ENCODE measurements around the gene PTPA.
A peak's percentile ranks its signal among the peaks of the same experiment; 100 is the strongest.

Gene PTPA

GRCh38 chr9:129110740-129111527, at the start of gene PTPA, which contains the start of gene CRAT:
Gene PTPA, plus strand, starts transcription at chr9:129111415. Its CDS starts 186 bp downstream, at chr9:129111601.
Gene CRAT, minus strand, starts transcription at chr9:129110793. Its CDS starts 284 bp downstream, at chr9:129110509.
- peak; percentile 95 for DNase-seq

- DNase-seq: no peak
These were observed 48.2 kb upstream of the PTPA start for GRCh38 chr9:129063061-129063460.

GRCh38 chr9:129064499-129064908, 46.7 kb upstream of the PTPA start:
- DNase-seq: no peak

DNA sequence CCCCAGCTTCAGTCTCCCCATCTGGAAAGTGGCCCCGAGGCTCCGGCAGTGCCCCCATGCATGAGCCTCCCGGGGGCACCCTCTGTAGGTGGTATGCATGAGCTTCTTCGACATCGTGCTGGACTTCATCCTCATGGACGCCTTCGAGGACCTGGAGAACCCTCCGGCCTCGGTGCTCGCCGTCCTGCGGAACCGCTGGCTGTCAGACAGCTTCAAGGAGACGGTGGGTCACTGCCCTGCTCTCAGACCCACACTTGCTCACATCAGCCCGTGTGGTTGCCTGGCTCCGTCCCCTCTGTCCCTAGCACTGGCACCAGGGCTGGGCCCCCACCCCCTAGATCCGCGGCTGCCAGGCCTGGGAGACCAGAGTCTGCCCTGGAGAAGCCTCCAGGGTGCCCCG, 43.1 kb upstream of the PTPA start:
- DNase-seq: no peak

DNA sequence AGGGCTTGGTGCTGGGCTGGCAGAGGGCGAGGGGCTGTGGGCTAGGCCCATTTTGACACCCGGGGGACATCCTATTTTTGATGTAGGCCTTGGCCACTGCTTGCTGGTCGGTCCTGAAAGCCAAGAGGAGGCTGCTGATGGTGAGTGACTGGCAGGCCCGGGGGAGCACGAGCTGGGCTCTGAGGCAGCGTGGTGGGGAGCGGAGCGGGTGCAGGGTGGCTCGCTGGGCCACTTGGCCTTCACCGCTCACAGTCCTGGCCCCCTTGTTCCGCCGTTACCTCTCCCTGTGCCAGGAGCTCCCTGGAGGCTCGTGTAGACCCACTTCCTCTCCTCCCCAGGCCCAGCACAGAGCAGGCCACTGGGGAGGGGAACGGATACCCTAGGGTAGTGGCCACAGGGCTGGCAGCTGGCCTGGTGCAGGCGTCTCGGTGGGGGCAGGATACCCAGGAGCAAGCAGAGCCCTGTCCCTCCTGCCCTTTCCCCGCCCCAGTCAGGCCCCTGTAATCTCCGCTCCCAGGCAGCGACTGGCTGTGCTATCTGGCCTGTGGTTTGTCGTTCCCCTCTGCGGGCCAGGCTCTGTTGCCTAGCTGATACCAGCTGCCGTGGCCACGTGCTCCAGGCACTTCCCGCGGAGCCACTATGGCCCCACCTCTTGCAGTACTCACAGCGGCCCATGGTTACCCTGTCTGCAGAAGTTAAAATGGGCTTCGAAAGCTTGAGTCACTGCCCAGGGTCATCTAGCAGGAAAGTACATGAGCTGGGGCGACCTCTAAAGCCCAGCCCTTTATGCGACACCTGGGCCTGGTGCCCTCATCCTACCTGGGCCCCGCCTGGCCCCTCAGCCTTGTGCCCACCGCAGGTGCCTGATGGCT, 42.0 kb upstream of the PTPA start:
- no peak for DNase-seq

DNA sequence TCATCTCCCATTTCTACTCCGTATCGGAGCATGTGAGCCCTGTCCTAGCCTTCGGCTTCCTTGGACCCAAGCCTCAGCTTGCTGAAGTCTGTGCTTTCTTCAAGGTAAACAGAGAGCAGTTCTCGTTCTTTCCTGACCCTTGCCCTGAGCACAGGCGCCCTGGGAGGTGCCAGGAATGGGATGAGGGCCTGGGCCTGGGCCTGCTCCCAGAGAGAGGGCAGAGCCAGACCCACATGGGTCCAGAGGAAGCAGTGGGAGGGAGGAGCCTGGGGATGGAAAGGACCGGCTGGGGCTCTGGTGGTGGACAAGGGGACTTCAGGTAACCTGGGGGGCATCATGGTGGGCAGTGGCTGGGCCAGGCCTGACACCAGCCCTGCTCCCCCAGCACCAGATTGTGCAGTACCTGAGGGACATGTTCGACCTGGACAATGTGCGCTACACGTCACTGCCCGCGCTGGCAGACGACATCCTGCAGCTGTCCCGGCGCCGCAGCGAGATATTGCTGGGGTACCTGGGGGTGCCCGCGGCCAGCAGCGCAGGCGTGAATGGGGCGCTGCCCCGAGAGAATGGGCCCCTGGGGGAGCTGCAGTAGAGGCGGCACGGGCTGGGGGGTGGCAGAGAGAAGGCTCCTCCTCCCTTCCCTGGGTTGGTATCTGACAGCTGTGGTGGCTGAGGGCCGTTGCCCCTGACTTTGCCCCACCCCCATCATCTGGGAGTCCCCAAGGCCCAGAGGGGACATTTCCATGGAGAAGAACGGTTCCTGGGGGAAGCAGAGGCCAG, 41.2 kb upstream of the PTPA start:
- no peak for DNase-seq

DNA sequence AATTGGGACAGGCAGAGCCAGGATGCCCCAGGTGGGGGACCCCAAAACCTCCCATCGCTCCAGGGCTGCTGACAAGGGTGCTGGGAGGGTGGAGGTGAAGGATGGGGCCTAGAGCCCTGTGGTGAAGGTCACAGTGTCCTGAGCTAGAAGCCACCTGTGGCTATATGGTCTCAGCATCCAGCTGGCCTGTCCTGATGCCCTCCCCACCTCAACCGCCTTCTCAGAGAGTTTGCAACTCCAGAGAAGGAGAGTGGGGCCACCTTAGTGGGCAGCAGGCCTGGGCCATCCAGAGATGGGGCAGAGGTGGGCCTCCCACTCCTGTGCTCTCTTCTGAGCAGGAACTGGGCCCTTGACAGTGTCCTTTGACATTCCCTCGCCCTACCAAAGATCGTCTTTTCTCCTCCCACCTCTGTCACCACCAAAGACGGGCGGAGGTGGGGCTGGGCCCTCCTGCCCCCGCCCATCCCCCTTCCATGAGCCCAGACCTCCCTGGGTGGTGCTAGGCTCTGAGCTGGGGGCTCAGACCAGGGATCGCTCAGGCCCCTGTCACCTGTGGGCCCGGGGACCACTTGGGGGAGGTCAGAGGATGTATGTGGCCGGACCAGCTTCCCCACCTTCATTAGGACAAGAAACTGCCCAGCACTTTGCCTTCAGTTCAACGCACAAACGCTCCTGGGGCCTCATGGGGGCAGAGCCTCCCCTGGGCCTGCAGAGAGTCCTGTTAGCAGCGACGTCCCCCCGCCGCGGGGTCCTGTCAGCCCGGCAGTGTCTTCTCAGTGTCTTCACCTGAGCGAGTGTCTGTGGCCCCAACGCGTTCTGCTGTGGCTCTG, 40.3 kb upstream of the PTPA start:
- no peak for DNase-seq

DNA sequence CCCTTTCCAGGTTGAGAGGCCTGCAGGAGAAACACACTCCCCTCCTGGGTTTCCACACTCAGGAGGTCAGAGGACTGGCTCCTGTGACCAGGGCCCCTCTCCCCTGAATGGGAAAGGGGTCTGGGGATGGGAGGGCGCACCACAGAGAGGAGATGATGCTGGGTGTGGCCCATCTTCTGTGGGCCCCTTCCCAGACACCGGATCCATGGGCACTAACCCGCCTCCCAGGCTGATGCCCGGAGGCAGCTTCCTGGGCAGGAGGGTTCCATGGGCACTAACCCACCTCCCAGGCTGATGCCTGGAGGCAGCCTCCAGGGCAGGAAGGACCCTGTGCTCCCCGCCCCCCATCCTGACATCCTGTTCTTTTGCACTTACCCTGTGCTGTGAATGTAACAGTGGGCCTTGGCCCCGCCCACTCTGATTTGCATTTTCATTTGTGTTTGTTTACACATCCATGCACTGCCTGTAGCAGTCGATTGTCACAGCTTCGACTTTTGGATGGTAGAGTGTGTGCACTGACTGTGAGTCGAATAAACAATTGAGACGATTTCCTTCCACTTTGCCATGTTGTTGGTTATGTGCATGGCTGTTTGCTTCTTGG, 39.6 kb upstream of the PTPA start:
- DNase-seq: no peak

- DNase-seq: no peak
These were observed 39.0 kb upstream of the PTPA start for GRCh38 chr9:129072171-129072570.

GRCh38 chr9:129073404-129073803, 37.8 kb upstream of the PTPA start:
- no peak for DNase-seq

GRCh38 chr9:129074106-129074505, 37.1 kb upstream of the PTPA start:
- no peak for DNase-seq

GRCh38 chr9:129075996-129076639, 35.1 kb upstream of the PTPA start:
- no peak for DNase-seq

DNA sequence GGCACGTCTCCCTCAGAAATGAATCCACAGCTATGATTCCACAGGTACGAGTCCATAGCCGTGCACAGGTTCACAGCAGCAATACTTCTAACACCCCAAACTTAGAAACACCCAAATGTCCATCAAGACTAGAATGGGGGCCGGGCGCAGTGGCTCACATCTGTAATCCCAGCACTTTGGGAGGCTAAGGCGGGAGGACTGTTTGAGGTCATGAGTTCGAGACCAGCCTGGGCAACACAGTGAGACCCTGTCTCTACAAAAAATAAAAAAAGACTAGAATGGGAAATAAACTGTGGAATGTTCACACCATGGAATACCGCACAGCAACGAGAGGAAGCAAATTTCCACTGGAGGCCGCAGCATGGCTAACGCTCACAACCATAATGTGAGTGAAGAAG, 34.6 kb upstream of the PTPA start:
- no peak for DNase-seq

DNA sequence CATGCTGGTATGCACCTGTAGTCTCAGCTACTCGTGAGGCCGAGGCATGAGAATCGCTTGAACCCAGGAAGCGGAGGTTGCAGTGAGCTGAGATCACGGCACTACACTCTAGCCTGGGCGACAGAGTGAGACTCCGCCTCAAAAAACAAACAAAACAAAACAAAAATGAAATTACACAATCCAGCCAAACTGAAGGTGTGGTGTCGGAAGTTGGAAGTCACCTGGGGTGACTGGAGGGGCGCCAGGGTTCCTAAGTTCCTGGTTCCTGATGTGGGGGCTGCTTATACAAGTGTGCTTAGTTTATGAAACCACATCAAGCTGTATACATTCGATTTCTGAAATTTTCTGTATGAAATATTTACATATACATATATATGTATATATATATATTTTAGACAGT, 34.0 kb upstream of the PTPA start:
- DNase-seq: no peak

DNA sequence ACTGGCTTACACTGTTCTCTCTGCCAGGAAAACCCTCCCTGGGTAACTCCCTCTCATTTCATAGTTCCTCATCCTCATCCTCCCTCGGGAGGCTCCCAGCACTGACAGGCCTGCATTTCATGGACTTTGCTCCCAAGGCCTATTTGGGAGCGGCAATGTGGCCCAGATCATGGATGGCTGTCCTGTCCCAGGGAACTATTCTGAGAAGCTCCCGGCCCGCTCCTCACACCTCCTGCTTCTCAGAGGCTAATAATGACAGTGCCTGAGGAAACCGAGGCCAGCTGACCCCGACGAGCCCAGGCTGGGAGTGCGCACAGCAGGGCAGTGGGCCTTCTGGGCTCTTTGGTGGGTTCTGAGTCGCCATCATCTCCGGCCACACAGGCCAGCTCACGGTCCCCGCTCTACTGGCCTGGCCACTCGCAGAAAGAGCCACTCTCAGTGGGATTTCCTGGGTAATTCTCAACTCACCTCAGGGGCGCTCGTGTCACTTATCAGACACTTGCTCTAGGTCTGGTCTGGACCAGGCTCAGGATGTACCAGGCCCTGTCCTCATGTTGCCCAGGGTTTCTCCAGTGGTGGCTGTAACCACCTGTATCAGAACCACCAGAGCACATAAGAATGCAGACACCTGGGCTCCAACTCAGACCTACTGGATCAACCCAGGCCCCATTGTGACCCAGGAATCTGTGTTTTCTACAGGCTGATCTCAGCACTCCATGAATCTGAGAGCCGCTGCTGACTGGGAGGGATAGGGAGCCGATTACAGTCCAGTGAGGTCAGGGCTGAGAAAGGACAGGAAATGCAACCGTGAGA, 32.3 kb upstream of the PTPA start:
- no peak for DNase-seq

GRCh38 chr9:129079829-129080228, 31.4 kb upstream of the PTPA start:
- no peak for DNase-seq

DNA sequence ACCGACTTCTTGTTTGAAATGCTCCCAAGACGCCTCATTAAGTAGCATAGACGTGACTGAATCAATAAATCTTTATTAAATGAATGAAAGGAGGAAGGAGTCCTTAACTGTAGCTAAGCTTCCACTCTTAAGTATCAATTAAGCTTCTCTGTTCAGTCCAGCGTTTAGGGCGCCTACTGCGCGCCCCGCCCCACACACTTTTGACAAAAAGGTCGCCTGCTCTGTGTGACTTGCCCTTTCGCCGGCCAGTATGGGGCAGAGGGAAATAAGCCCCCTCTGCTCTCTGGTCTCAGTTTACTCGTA, 31.0 kb upstream of the PTPA start:
- DNase-seq: no peak

- DNase-seq: peak; percentile 99
These were observed 30.4 kb upstream of the PTPA start, which contains the start of gene DOLPP1 for GRCh38 chr9:129080601-129081387. Gene DOLPP1, plus strand, starts transcription at chr9:129081111. Its CDS starts 21 bp downstream, at chr9:129081132.

DNA sequence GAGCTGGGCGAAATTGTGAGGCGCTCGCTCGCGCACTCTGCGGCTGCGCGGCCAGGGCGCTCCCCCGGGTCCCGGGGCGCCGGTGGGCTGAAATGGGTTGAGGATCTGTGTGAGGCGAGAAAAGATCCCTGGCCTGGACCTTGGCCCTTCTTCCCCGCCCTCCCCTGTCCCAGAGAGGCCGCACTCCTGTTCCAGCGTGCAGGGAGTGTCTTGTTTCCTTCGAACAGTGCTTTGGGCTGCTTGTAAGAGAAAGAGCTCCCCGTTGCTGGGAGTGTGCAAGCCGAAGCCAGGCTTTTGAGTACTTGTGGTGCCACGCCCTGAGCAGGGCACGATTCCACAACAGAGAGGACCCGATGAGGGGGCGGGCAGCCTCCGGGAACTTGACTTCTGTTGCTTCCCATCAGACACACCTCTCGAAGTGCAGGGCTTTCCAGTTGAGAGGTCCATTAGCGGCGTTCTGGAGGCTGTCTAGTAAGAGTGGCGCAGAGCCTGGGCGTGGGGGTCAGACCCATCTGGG, 29.8 kb upstream of the PTPA start:
- peak; percentile 48 for DNase-seq

All from NCI-H345 (cell line).